ENCODE measurements around the gene FRMD4A.

DNA sequence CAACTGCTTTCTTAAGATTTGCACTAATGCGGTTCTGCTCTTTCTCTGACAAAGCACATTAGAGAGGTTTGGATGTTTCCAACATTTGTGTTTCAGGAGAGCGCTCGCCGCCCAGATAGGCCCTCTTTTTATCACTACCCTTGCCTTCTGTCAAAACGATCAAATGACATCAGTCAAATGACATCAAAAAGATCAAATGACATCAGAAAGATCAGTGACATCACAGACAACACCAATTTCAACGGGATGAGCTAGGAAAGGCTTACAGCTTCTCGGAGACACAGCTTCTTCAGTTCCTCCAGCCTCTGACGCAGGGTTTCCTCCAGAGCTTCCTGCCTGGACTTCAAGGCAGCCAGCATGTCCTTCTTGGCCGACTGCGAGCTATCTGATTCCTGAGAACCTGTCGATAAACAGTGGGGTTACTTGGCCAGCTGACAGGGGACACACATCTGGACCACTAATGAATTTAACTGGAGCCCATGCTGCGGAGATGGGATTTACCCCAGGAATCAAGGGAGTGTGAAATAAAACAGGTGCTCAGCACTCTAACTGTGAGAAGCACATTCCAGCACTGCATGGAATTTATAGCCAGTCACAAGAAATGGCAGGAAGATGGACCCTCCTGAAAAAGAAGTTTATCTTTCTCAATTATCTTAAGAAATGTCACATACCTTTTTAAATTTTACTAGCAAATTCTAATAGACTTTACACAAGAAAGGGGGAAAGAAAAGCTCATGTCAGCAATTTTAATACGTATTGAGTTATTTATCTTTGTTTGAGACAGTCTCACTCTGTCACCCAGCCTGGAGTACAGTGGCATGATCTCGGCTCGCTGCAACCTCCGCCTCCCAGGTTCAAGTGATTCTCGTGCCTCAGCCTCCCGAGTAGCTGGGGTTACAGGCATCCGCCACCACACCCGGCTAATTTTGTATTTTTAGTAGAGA lies 655.8 kb downstream of the FRMD4A start:
- no peak for TF ChIP-seq CTCF (IDR thresholded peaks at IDR 0.05; ENCODE audit: insufficient read depth, low read length)
- TF ChIP-seq POLR2AphosphoS5 (IDR thresholded peaks at IDR 0.05; ENCODE audit: low read depth), result no peak
- no peak for TF ChIP-seq REST (IDR thresholded peaks at IDR 0.05; ENCODE audit: insufficient replicate concordance, low read depth)
- TF ChIP-seq GABPA (IDR thresholded peaks at IDR 0.05; ENCODE audit: low read depth), result no peak
- TF ChIP-seq SPI1 (IDR thresholded peaks at IDR 0.05; ENCODE audit: borderline replicate concordance, low read depth), result no peak

Data from HL-60 (cell line).